Activated CD4-positive, alpha-beta T cell treated with anti-CD3 and anti-CD28 coated beads, Interleukin-2, amount 50 U/mL, for 4 hours (primary cell): ENCODE data around the gene SHOC2.

Experiments used
- DNase-seq, 2 experiments: peaks; one replicate each; pipeline ENCODE4 v3.0.0-alpha.2; 2020

SHOC2 gene

GRCh38 chr10:110947061-110947595 is 27.7 kb downstream of the SHOC2 start:
- no peak for DNase-seq

GRCh38 chr10:110951381-110951780 is 32.0 kb downstream of the SHOC2 start:
- DNase-seq, result no peak

GRCh38 chr10:110957606-110958005 is 38.2 kb downstream of the SHOC2 start:
- DNase-seq, result no peak

- DNase-seq, result no peak
Measured at GRCh38 chr10:110959379-110960332, 40.3 kb downstream of the SHOC2 start.

GRCh38 chr10:110960333-110960712 is 40.9 kb downstream of the SHOC2 start:
- no peak for DNase-seq

- DNase-seq, result no peak
Measured at GRCh38 chr10:110962443-110962842, 43.0 kb downstream of the SHOC2 start.

- DNase-seq, result no peak
Measured at GRCh38 chr10:110963162-110963561, 43.8 kb downstream of the SHOC2 start.

GRCh38 chr10:110964681-110965080 is 45.3 kb downstream of the SHOC2 start:
- no peak for DNase-seq

GRCh38 chr10:110965216-110965615 is 45.8 kb downstream of the SHOC2 start:
- no peak for DNase-seq

GRCh38 chr10:110966146-110966545 is 46.7 kb downstream of the SHOC2 start:
- DNase-seq, result no peak

GRCh38 chr10:110967009-110967630 is 47.7 kb downstream of the SHOC2 start:
- DNase-seq, result no peak

GRCh38 chr10:110967645-110968044 is 48.2 kb downstream of the SHOC2 start:
- no peak for DNase-seq

GRCh38 chr10:110969183-110969582 is 49.8 kb downstream of the SHOC2 start:
- no peak for DNase-seq

GRCh38 chr10:110971638-110972037 is 52.2 kb downstream of the SHOC2 start:
- no peak for DNase-seq

GRCh38 chr10:110972231-110973134 is 53.1 kb downstream of the SHOC2 start:
- DNase-seq, result no peak

GRCh38 chr10:110973400-110973799 is 54.0 kb downstream of the SHOC2 start:
- DNase-seq, result no peak

GRCh38 chr10:110976577-110976976 is 57.2 kb downstream of the SHOC2 start:
- DNase-seq, result no peak

- DNase-seq, result no peak
Measured at GRCh38 chr10:110977662-110978061, 58.3 kb downstream of the SHOC2 start.

GRCh38 chr10:110978204-110978603 is 58.8 kb downstream of the SHOC2 start:
- no peak for DNase-seq

GRCh38 chr10:110979611-110980010 is 60.2 kb downstream of the SHOC2 start:
- DNase-seq, result no peak

- DNase-seq, result no peak
Measured at GRCh38 chr10:110980807-110981206, 61.4 kb downstream of the SHOC2 start.

- no peak for DNase-seq
Measured at GRCh38 chr10:110983466-110983865, 64.1 kb downstream of the SHOC2 start.
